A673 (cell line): ENCODE data around the gene JARID2. TPM values are rescaled to one million over a fixed set of nuclear protein-coding genes. Genes with fewer than 3 reads are reported as not detected.

Experiments
- BruUV-seq: library from RNA; stranded (reverse); fragments of 400-500 nt; replicated peaks from 2 replicates; lab custom pipeline; 2021; lab: Mats Ljungman, UMichigan
- CTCF ChIA-PET: fragments of 300-600 bp; sonication (Branson Sonifier 250); formaldehyde crosslinking; loops from one replicate; lab custom pipeline; 2022; ENCODE audit warnings: antibody characterized with exemption; lab: Charles Lee
- POLR2A ChIA-PET: fragments of 300-600 bp; sonication (Branson Sonifier 250); formaldehyde crosslinking; loops from one replicate; lab custom pipeline; 2022; ENCODE audit warnings: antibody characterized with exemption; ENCODE audit not compliant: low non-redundant PET; lab: Charles Lee
- DNase-seq: peaks from one replicate; pipeline ENCODE4 v3.0.0-alpha.2; 2015; ENCODE audit warnings: low spot score
- H3K27ac ChIP-seq: fragments of 200-600 bp; sonication (generic); 2 replicates; pipeline ENCODE4 v1.5.1; 2016; ENCODE audit warnings: mixed run types, low read depth, mild to moderate bottlenecking, mixed read lengths, antibody characterized with exemption, low read length; ENCODE audit not compliant: poor library complexity, severe bottlenecking
- H3K27me3 ChIP-seq: fragments of 200-600 bp; sonication (generic); replicated peaks from 2 replicates; pipeline ENCODE4 v1.6.1; 2017; ENCODE audit warnings: mixed run types, low read depth, mild to moderate bottlenecking, mixed read lengths, antibody characterized with exemption, low read length; ENCODE audit not compliant: insufficient read depth, poor library complexity
- H3K36me3 ChIP-seq: fragments of 200-600 bp; sonication (generic); 2 replicates; pipeline ENCODE4 v1.6.1; 2016; ENCODE audit warnings: mixed run types, mild to moderate bottlenecking, mixed read lengths, antibody characterized with exemption, low read length; ENCODE audit not compliant: insufficient read depth, poor library complexity, severe bottlenecking
- H3K4me1 ChIP-seq: fragments of 200-600 bp; sonication (generic); 2 replicates; pipeline ENCODE4 v1.6.1; 2017; ENCODE audit warnings: mixed run types, mild to moderate bottlenecking, mixed read lengths, antibody characterized with exemption, low read length; ENCODE audit not compliant: insufficient read depth, poor library complexity, severe bottlenecking
- H3K4me3 ChIP-seq: fragments of 200-600 bp; sonication (generic); 2 replicates; pipeline ENCODE4 v1.5.1; 2016; ENCODE audit warnings: low read depth, mixed run types, mild to moderate bottlenecking, mixed read lengths, low read length; ENCODE audit not compliant: poor library complexity, severe bottlenecking
- H3K9me3 ChIP-seq: fragments of 200-600 bp; sonication (generic); 2 replicates; pipeline ENCODE4 v1.6.1; 2016; ENCODE audit warnings: mixed run types, low read depth, mild to moderate bottlenecking, mixed read lengths, antibody characterized with exemption, low read length; ENCODE audit not compliant: poor library complexity, severe bottlenecking
- CTCF ChIP-seq: fragments of 300-800, 200-600 bp; sonication (generic); conservative IDR thresholded peaks from 2 replicates; pipeline ENCODE4 v1.5.1; 2017; ENCODE audit warnings: low read depth, mild to moderate bottlenecking, antibody characterized with exemption, low read length, moderate library complexity, mixed read lengths
- EZH2 ChIP-seq: fragments of 200-600 bp; sonication (generic); IDR thresholded peaks from 2 replicates; pipeline ENCODE4 v1.6.1; 2017; ENCODE audit warnings: borderline replicate concordance, low read depth, mild to moderate bottlenecking, mixed read lengths, antibody characterized with exemption, low read length; ENCODE audit not compliant: poor library complexity, severe bottlenecking
- intact Hi-C: fragments of 100-400 bp; cut with micrococcal nuclease; formaldehyde crosslinking; loops from one replicate; pipeline ENCODE4 v1.10.0; 2022; ENCODE audit not compliant: unreplicated experiment
- total RNA-seq: library from RNA; stranded (reverse); gene quantifications from 2 replicates; pipeline ENCODE4 v1.2.3, GENCODE V29; 2021

Gene JARID2
- total RNA-seq, 1 experiment from 2014 or later: 29.4 TPM

- POLR2A ChIA-PET: interaction anchor here (0.6 kb wide), 1 partner anchor 55 kb away, joined by 4 read pairs; no protein-coding TSS in a partner anchor
Measured at GRCh38 chr6:15260099-15260821, 14.4 kb downstream of the JARID2 start.

GRCh38 chr6:15263780-15264374 is 18.0 kb downstream of the JARID2 start:
- Histone ChIP-seq H3K4me1 (peaks cover 82% of the 10 kb centered on the region), H3K27ac (no peak overlapping the region), H3K36me3 (no peaks in the 10 kb centered on the region), H3K27me3 (no peaks in the 10 kb centered on the region), H3K4me3 (no peak overlapping the region), H3K9me3 (no peaks in the 10 kb centered on the region)
- no TSS peak for BruUV-seq
- ChIA-PET CTCF (no interaction called here), POLR2A (no interaction called here)
- TF ChIP-seq CTCF (no peak), EZH2 (no peak)
- DNase-seq: no peak
- intact Hi-C loops: no loop called here

More at GRCh38 chr6:15260099-15260821, 14.4 kb downstream of the JARID2 start:
- no peak overlapping the region for H3K27ac ChIP-seq
- peaks cover 83% of the 10 kb centered on the region for H3K4me1 ChIP-seq
- no peaks in the 10 kb centered on the region for H3K36me3 ChIP-seq
- no peaks in the 10 kb centered on the region for H3K9me3 ChIP-seq
- H3K27me3 ChIP-seq: no peaks in the 10 kb centered on the region
- no peak for DNase-seq
- H3K4me3 ChIP-seq: no peak overlapping the region
- BruUV-seq: TSS peak; percentile 8
- TF ChIP-seq EZH2 (no peak), CTCF (no peak)
- intact Hi-C loops: no loop called here
- CTCF ChIA-PET: no interaction called here

- H3K27me3 ChIP-seq: no peaks in the 10 kb centered on the region
- ChIA-PET POLR2A (interaction anchor here (0.7 kb wide), 2 partner anchors 101 to 199 kb away, joined by 3 to 6 read pairs; no protein-coding TSS in a partner anchor), CTCF (interaction anchor here (0.6 to 0.9 kb wide), 4 partner anchors 9 to 180 kb away, joined by 3 to 18 read pairs (median 5); no protein-coding TSS in a partner anchor)
- no peaks in the 10 kb centered on the region for H3K9me3 ChIP-seq
- DNase-seq: no peak
- intact Hi-C loops: no loop called here
- no peaks in the 10 kb centered on the region for H3K36me3 ChIP-seq
- H3K27ac ChIP-seq: no peak overlapping the region
- no TSS peak for BruUV-seq
- TF ChIP-seq CTCF (no peak), EZH2 (no peak)
- H3K4me3 ChIP-seq: no peak overlapping the region
- peaks cover 82% of the 10 kb centered on the region for H3K4me1 ChIP-seq
Measured at GRCh38 chr6:15264412-15264811, 18.5 kb downstream of the JARID2 start.
